Spleen (tissue), 7 donors: ENCODE data around the gene RBFOX1.

ENCODE experiments used
- POLR2A ChIP-seq, 3 donors: fragments of 450-650 bp; IDR thresholded peaks; one replicate each; pipeline ENCODE4 v1.5.1; 2017; ENCODE audit warnings: antibody characterized with exemption in 3 of 3, mild to moderate bottlenecking in 1 of 3
- POLR2AphosphoS5 ChIP-seq, 3 donors: sonication (generic); formaldehyde crosslinking; IDR thresholded peaks; one replicate each; pipeline ENCODE4 v1.5.1; 2017; ENCODE audit warnings: antibody characterized with exemption in 3 of 3
- TF ChIP-seq, protein P1 (sequence below), 11 experiments: fragments of 200-600 bp in 7 of 11; fragments of 450-650 bp in 4 of 11; sonication (generic) in 4 of 11; IDR thresholded peaks in 8 of 11; conservative IDR thresholded peaks in 3 of 11; 1 replicate in 7 of 11; 2 replicates in 4 of 11; pipeline versions ENCODE4 v1.4.0 to v1.8.0; 2016 to 2021; ENCODE audit warnings: antibody characterized with exemption in 11 of 11, inconsistent platforms in 4 of 11, mild to moderate bottlenecking in 1 of 11
- donor health status: DM: no; HTN: no; CAD: no; lungs with moderate emphysema.
- donor health status: DM: no; HTN: no; CAD: no.
- donor health status: DM: no; HTN: no; CAD: no.

DNA sequence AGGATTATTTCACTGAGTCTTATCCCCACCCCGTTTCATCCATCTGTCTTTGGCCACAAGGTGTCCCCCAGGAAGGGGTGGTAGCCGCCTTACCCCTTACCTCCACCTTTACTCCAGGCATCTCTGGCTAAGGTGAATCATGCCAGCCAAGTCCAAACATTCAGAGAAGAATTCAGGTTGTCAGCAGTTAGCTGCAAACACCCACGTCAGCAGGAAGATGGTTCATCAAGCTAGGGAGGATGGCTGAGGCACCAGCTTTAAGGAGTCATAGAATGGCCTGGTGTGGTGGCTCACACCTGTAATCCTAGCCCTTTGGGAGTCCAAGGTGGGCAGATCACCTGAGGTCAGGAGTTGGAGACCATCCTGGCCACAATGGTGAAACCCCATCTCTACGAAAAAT lies 61.0 kb downstream of the RBFOX1 start:
- TF ChIP-seq POLR2AphosphoS5 (IDR thresholded peaks at IDR 0.05) = no peak
- no peak for TF ChIP-seq POLR2A (IDR thresholded peaks at IDR 0.05)
- TF ChIP-seq, protein P1, sequence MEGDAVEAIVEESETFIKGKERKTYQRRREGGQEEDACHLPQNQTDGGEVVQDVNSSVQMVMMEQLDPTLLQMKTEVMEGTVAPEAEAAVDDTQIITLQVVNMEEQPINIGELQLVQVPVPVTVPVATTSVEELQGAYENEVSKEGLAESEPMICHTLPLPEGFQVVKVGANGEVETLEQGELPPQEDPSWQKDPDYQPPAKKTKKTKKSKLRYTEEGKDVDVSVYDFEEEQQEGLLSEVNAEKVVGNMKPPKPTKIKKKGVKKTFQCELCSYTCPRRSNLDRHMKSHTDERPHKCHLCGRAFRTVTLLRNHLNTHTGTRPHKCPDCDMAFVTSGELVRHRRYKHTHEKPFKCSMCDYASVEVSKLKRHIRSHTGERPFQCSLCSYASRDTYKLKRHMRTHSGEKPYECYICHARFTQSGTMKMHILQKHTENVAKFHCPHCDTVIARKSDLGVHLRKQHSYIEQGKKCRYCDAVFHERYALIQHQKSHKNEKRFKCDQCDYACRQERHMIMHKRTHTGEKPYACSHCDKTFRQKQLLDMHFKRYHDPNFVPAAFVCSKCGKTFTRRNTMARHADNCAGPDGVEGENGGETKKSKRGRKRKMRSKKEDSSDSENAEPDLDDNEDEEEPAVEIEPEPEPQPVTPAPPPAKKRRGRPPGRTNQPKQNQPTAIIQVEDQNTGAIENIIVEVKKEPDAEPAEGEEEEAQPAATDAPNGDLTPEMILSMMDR (IDR thresholded peaks at IDR 0.05 in 8 of 11, conservative IDR thresholded peaks at IDR 0.05 in 3 of 11) = no peak
